Left lobe of liver (tissue), 2 donors: ENCODE data around the gene MX2. TPM values are rescaled to one million over a fixed set of nuclear protein-coding genes. Genes with fewer than 3 reads are reported as not detected.
"Not testable (repeated sequence)": the region's sequence is repeated elsewhere in the genome, so short reads cannot be mapped to it uniquely, and the experiment has no call there.

Experiments
- ATAC-seq: fragments of 200-7000 bp; cut with Tn5 transposase; one replicate; pipeline ENCODE4 v1.9.1; 2020; ENCODE audit warnings: mild to moderate bottlenecking, moderate library complexity
- DNase-seq: peaks from one replicate; pipeline ENCODE4 v3.0.0-alpha.2; 2020; ENCODE audit warnings: low spot score
- total RNA-seq: library from RNA; stranded (reverse); gene quantifications from one replicate; pipeline ENCODE4 v1.2.1, GENCODE V29; 2021
- donor health status: DM: no; HTN: no; CAD: no; lungs with moderate emphysema.
- donor health status: DM: no; HTN: yes; CAD: no.

Gene MX2
- 0.75 TPM for total RNA-seq

GRCh38 chr21:41361786-41362604 is at the start of gene MX2:
Gene MX2 (plus strand): TSS chr21:41362027. CDS start chr21:41376907, 14,880 bp downstream.
- DNase-seq (no peak), ATAC-seq (peak; percentile 58)

- DNase-seq, ATAC-seq: not testable (repeated sequence)
These were observed 48.3 kb upstream of the MX2 start for GRCh38 chr21:41313285-41314164.

- ATAC-seq (no peak), DNase-seq (no peak)
These were observed 46.1 kb upstream of the MX2 start for GRCh38 chr21:41315726-41316125.

GRCh38 chr21:41316200-41317062 is 45.4 kb upstream of the MX2 start, which contains the start of gene FAM3B:
Gene FAM3B (plus strand): TSS chr21:41316801. CDS start chr21:41316880, 79 bp downstream.
- no peak for DNase-seq
- ATAC-seq: peak; percentile 41

- DNase-seq: no peak
- ATAC-seq: no peak
These were observed 44.8 kb upstream of the MX2 start for GRCh38 chr21:41317063-41317392.

GRCh38 chr21:41317458-41317857 is 44.4 kb upstream of the MX2 start:
- ATAC-seq (no peak), DNase-seq (no peak)

- ATAC-seq (no peak), DNase-seq (no peak)
These were observed 43.6 kb upstream of the MX2 start for GRCh38 chr21:41318218-41318617.

GRCh38 chr21:41319273-41319672 is 42.6 kb upstream of the MX2 start:
- DNase-seq (no peak), ATAC-seq (no peak)

GRCh38 chr21:41321211-41321907 is 40.5 kb upstream of the MX2 start:
- DNase-seq (no peak), ATAC-seq (no peak)

- no peak for ATAC-seq
- DNase-seq: no peak
These were observed 39.8 kb upstream of the MX2 start for GRCh38 chr21:41321908-41322495.

- DNase-seq (no peak), ATAC-seq (no peak)
These were observed 39.1 kb upstream of the MX2 start for GRCh38 chr21:41322496-41323382.

- DNase-seq: no peak
- no peak for ATAC-seq
These were observed 36.5 kb upstream of the MX2 start for GRCh38 chr21:41325138-41325912.

GRCh38 chr21:41326414-41327080 is 35.3 kb upstream of the MX2 start:
- ATAC-seq: peak; percentile 99
- DNase-seq: peak; percentile 79

- DNase-seq (no peak), ATAC-seq (no peak)
These were observed 34.1 kb upstream of the MX2 start for GRCh38 chr21:41327753-41328152.

- no peak for ATAC-seq
- DNase-seq: no peak
These were observed 32.9 kb upstream of the MX2 start for GRCh38 chr21:41328660-41329607.

GRCh38 chr21:41333752-41334151 is 28.1 kb upstream of the MX2 start:
- DNase-seq (no peak), ATAC-seq (no peak)
